K562 treated with DMSO at 1 percent for 24 hours (cell line): ENCODE data around the gene EPB41L1. TPM values are rescaled to one million over a fixed set of nuclear protein-coding genes. Genes with fewer than 3 reads are reported as not detected.

Experiments
- total RNA-seq: library from RNA; unstranded; fragments of 300-600 nt; gene quantifications from 2 replicates; pipeline ENCODE4 v1.2.3, GENCODE V29; 2022; ENCODE audit warnings: low read depth; ENCODE audit not compliant: insufficient read depth

EPB41L1 gene
- 4.2 and 5.3 TPM in 2 replicates for total RNA-seq

DNA sequence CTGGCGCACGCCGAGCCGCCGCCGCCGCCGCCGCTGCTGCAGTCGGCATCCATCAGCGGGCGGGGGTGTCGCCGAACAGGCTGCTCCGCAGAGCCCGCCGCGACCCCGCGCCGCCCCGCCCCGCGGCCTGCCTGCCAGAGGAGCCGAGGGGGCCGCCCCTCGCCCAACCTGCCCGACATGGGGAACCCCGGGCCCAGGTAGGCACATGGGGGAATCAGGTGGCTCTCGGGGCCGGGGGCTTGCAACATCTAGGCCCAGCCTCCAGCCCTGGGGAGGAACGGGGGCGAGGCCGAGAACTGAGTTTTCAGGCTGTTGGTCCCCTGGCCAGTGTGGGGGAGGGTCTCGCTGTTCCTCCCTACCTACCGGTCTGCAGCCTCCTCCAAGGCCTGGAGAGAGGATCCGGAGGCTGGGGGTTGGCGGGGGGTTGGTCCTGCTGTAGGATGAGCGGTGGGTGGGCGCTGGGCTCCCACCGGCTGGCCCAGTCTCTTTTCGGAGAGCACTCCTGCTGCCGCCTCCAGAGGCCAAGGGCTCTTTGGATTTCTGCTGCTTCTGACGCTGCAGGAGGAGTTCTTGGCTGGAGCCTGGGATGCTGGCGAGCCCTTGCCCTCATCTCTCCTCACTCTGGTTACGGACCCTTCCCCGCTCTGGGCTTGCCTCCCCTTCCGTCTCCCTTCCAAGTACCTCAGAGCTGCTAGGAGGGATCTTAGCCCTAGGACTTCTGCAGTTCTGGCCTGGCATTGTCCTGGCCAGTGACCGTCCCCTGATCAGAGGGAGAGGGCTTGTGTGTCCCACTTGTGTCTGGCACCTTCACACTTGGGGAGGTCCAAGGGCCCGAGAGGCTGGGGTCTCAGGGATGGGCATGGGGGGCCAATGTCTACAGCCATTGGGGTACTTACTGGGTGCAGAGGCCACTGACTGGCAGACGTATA is at the start of gene EPB41L1:
EPB41L1 (plus strand) TSS at position 41 of the 929 bp plus-strand sequence. CDS start 19,038 bp downstream, outside the sequence.

GRCh38 chr20:36235892-36236785 is 81.6 kb downstream of the EPB41L1 start, which contains the start of gene AAR2:
TSS of gene AAR2 (plus strand) at chr20:36236478. CDS start at chr20:36239869, 3,391 bp downstream.

Other genes starting within 250 kb of the EPB41L1 start
- gene SCAND1, start 200.2 kb upstream of the EPB41L1 start, total RNA-seq = 202 and 236 TPM in 2 replicates
- gene CNBD2, start 186.2 kb upstream of the EPB41L1 start, total RNA-seq = 6.9 and 7.7 TPM in 2 replicates
- 30.3 and 32.9 TPM in 2 replicates for gene AAR2, start 81.7 kb downstream of the EPB41L1 start, total RNA-seq
- gene DLGAP4, start 151.6 kb downstream of the EPB41L1 start, total RNA-seq = 23.5 and 25.7 TPM in 2 replicates